GM18520 (cell line): ENCODE measurements around the gene KMT2B.
"Not testable (repeated sequence)": the region's sequence is repeated elsewhere in the genome, so short reads cannot be mapped to it uniquely, and the experiment has no call there.

Experiments used
- ATAC-seq: cut with Tn5 transposase; IDR thresholded peaks from one replicate; pipeline ENCODE4 v1.9.1; 2021; ENCODE audit not compliant: unreplicated experiment

Gene KMT2B

DNA sequence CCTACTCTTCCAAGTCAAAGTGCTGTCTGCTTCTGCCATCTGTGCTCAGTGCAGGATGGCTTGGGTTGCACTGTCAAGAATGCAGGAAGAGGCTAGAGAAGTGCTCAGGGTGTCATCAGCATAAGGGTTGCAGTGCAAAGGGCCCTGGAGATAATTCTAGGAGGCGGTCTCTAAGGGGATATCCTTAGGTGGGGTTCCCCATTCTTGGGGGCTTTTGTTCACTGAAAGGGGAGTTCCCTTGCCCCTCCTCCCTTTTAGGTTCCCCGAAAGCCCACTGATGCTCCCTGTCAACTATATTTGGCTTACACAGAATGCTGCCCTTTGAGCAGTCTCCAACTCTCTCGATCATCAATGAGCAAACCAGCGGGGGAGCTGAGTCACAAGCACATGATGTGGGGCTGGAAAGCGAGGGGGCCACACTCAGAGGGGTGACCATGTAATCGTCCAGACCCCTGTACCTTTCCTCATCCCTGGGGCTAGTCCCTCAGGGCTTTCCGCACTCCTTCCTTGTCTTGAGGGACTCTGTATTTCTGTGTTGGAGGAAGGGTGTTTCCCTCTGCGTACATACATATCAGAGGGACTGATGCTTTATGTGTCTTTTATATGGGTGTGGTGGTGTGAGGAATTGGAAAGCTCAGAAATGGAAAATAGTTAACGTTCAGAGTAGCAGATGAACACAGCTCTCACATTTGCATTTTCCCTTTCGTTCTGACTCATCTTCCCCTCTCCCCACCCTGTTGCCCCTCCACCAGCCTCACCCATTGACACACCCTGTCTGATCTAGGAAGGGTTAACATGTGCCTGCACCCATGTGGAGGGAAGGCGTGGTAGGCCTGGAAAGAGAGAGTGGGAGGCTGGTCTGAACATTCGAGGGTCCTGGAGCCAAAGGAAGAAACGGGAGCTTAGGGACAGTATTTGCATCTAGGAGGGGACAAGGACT is 6.7 kb upstream of the KMT2B start:
- ATAC-seq: peak; percentile 23

DNA sequence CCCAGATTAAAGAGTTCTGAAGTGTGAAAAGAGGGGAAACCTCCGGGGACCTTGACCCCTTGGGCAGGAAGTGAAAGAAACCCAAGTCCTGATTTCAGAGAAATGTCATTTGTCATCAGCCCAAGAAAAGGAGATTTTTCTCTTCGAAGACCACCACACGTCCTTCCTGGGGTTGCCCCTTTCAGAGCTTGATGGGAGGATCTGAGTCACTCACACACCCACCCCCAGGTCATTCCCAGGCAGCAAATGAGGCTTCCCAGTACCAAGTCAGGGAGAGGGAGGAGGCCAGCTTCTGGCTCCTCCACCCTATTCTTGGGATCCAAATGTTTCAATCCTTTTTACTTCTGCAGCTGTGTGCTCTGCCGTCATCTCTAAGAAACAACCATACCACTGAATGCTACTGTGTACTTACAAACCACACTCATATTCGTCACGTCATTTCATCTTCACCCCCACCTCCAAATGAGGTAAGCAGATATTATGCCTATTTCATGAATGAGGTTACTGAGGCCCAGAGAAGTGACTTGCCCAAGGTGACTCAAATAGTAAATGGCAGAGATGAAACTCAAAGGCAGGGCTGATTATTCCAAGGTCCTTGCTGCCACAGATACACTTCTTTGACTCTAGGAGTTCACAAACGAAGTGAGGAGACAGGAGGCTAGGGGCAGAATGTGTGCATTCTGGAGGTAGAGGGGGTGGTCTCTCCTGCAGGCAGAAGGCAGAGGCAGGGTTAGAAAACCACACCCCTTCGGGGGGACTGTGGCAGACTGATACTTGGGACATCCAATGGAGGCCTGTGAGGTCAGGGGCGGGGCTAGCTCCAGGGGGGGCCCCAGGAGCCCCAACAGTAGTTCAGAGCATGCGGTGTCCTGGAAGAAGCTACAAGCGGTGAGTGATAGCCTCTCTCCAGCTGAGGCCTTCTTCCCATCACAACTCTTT is 5.0 kb upstream of the KMT2B start:
- ATAC-seq: no peak

DNA sequence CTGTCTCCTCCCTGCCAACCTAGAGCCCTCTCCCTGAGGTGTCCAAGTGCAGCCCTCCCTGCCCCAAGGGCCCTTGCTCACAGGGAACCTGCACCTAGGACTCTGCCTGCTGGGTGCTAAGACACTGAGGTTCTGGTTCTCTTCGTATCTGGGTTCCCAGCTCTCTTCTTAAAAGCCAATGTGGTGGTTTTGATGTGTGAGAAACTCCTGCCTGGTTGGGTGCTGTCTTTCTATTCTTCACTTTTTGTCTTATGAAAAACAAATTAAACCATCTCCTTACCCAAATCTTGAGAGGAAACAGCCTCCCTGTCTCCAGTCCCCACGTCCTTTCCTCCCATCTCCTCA is 4.3 kb upstream of the KMT2B start:
- ATAC-seq: no peak

DNA sequence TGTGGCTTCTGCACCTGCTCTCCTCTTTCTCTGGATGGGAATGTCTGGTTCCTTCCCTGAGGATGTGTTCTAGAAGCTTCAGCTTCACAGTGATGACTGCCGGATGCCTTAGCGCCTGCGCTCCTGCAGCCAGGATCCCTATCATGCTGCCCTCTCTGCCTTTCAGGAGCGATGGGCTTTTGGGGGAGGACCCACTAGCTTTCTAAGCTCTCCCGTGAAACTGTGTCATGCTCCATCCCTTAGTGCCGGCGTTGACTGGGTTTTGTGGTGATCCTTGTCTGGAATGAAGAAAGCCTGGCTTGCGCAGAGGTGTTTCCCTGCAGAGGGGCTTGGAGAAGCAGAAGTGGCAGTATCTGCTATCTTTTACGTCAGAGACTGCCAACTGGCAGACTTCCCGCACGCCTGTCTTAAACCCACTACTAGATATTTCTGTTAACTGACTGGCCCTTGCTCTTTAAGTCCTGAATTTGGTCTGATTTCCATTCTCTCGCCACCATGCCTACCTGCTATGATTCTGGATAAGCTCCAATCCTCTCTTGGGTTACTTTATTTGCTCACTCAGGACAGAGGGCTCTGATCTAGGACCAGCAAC is 3.8 kb upstream of the KMT2B start:
- ATAC-seq: no peak

DNA sequence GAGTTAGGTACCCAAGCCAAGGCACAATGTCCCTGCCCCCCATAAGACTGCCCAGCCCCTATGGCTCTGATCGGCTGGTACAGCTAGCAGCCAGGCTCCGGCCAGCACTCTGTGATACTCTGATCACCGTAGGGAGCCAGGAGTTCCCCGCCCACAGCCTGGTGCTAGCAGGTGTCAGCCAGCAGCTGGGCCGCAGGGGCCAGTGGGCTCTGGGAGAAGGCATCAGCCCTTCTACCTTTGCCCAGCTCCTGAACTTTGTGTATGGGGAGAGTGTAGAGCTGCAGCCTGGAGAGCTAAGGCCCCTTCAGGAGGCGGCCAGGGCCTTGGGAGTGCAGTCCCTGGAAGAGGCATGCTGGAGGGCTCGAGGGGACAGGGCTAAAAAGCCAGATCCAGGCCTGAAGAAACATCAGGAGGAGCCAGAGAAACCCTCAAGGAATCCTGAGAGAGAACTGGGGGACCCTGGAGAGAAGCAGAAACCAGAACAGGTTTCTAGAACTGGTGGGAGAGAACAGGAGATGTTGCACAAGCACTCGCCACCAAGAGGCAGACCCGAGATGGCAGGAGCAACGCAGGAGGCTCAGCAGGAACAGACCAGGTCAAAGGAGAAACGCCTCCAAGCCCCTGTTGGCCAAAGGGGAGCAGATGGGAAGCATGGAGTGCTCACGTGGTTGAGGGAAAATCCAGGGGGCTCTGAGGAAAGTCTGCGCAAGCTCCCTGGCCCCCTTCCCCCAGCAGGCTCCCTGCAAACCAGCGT is 3.0 kb upstream of the KMT2B start:
- no peak for ATAC-seq

DNA sequence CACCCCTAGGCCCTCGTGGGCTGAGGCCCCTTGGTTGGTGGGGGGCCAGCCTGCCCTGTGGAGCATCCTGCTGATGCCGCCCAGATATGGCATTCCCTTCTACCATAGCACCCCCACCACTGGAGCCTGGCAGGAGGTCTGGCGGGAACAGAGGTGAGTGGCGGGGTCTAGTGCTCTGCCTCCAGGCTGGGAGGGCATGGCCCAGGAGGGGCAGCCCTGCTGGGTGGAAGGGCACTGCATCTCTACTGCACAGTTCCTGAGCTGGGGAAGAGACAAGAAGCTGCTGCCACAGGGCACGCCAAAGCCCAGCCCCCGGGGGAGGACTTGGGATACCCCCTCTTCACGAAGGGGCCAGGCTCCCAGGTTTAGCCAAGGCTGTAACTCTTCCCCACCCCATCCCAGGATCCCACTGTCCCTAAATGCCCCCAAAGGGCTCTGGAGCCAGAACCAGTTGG is 2.4 kb upstream of the KMT2B start:
- ATAC-seq: no peak

DNA sequence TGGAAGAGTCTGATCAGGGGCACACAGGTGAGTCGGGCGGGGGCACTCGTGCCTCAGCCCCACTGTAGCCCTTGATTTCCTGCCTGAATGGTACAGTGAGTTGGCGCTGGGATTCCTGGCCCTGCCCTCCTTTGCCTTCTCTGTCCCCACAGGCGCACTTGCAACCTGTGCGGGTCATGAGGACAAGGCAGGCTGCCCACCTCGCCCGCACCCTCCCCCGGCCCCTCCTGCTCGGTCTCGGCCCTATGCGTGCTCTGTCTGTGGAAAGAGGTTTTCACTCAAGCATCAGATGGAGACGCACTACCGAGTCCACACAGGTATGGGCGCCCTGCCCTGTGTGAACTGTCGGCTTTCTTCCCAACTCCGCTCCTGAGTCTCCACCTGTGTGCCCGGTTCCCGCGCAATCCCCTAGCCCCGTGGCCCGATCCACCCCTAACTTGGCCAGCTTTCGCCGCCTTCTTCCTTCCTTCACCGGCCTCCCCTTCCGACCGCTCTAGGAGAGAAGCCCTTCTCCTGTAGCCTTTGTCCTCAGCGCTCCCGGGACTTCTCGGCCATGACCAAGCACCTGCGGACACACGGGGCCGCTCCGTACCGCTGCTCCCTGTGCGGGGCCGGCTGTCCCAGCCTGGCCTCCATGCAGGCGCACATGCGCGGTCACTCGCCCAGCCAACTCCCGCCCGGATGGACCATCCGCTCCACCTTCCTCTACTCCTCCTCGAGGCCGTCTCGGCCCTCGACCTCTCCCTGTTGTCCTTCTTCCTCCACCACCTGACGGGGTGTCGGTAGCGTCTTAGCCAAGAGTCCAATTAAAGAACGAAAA is 1.6 kb upstream of the KMT2B start:
- no peak for ATAC-seq

DNA sequence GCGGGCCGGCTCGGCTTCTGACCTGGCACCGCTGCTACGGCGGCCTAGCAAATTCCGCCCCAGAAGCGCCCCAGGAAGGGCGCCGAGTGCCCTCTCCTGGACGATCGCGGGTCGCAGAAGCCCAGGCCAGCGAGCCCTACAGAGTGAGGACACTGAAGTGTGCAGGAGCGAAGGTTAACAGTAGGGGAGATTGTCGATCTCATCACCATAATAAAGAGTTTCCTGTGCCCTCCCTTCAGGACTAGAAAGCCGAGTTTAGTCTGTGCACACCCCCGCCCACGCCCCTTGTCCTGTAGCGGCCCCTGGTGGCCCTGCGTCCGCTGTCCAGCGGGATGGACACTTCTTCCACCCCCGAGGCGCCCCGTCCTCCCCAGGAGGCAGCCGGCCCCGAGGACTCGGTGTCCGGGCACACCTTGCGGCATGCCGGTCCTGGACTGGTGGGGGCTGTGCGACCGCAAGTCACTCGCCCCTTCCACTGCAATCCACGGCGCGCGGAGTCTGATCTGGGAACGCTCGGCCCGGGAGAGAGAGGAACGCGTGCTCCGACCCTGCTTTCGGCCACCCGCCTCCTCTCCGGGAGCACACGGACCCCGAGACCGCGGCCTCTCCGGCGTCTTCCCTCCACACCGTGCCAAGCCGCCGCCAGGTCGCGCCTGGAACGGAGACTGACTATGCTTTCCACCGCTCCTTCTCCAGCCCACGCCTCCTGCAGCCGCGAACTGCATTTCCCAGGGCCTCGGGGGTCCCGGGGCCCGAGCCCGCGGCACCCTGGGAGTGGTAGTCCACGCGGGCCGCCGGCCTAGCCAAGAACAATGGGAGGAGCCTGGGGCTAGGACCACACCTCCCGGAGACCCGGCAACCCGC is 770 bp upstream of the KMT2B start:
- peak; percentile 42 for ATAC-seq

DNA sequence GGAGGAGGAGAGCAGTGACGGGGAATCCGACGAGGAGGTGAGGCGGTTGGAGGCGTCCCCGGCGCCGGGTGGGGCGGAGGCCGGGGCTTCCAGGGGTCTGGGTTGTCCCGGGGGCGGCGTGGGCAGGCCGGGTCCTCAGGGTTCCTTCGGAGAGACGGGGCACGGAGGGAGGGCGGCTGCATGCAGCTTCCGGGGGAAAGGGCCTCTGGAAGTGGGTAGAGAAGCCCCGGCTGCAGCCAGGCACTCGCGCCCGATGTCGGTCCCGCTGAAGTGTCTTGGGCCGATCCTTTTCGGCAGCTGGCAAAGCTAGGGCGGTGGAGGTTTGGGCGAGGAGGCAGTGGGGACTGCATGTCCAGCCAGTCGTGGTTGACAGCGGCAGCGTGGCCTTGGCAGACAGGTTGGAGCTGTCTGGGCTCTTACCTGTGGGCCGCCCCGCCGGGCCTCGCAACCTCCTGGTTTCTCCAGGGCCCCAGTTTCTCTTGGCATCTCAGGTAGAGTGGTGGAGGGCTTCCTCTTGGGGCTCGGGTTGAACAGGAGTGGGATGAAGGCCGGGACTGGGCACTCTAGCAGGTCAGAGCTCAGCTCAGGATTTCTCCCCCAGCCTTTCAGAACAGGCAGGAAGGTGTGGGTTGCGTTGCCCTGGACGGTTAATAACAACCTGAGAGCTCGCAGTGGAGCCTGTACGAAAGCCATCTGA is 690 bp downstream of the KMT2B start:
- ATAC-seq: no peak

DNA sequence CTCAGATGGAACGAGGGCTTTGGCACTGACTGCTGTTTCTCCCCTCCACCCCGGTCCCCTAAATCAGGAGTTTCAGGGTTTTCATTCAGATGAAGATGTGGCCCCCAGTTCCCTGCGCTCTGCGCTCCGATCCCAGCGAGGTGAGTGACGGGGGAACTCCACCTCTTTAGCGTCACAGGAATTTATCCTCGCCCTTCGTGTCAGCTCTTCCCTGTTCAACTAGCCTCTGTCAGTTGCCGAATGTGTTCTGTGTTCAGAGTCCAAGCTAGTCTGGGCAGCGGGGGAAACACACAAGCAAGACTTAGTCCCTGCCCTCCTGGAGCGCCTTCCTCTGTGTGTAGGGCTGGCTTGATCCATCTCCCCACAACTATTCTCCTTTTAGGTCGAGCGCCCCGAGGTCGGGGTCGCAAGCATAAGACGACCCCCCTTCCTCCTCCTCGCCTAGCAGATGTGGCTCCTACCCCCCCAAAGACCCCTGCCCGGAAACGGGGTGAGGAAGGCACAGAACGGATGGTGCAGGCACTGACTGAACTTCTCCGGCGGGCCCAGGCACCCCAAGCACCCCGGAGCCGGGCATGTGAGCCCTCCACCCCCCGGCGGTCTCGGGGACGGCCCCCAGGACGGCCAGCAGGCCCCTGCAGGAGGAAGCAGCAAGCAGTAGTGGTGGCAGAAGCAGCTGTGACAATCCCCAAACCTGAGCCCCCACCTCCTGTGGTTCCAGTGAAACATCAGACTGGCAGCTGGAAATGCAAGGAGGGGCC is 1.8 kb downstream of the KMT2B start:
- ATAC-seq: no peak

DNA sequence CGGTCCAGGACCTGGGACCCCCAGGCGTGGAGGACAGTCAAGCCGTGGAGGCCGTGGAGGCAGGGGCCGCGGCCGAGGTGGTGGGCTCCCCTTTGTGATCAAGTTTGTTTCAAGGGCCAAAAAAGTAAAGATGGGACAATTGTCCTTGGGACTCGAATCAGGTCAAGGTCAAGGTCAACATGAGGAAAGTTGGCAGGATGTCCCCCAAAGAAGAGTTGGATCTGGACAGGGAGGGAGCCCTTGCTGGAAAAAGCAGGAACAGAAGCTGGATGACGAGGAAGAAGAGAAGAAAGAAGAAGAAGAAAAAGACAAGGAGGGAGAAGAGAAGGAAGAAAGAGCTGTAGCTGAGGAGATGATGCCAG is 2.3 kb downstream of the KMT2B start:
- ATAC-seq: no peak

DNA sequence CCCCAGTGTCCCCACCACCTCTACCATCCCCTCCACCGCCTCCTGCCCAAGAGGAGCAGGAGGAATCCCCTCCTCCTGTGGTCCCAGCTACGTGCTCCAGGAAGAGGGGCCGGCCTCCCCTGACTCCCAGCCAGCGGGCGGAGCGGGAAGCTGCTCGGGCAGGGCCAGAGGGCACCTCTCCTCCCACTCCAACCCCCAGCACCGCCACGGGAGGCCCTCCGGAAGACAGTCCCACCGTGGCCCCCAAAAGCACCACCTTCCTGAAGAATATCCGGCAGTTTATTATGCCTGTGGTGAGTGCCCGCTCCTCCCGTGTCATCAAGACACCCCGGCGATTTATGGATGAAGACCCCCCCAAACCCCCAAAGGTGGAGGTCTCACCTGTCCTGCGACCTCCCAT is 2.8 kb downstream of the KMT2B start:
- no peak for ATAC-seq

DNA sequence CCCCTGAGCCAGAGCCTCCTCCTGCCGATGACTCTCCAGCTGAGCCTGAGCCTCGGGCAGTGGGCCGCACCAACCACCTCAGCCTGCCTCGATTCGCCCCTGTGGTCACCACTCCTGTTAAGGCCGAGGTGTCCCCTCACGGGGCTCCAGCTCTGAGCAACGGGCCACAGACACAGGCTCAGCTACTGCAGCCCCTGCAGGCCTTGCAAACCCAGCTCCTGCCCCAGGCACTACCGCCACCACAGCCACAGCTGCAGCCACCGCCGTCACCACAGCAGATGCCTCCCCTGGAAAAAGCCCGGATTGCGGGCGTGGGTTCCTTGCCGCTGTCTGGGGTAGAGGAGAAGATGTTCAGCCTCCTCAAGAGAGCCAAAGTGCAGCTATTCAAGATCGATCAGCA is 3.6 kb downstream of the KMT2B start:
- ATAC-seq: no peak

DNA sequence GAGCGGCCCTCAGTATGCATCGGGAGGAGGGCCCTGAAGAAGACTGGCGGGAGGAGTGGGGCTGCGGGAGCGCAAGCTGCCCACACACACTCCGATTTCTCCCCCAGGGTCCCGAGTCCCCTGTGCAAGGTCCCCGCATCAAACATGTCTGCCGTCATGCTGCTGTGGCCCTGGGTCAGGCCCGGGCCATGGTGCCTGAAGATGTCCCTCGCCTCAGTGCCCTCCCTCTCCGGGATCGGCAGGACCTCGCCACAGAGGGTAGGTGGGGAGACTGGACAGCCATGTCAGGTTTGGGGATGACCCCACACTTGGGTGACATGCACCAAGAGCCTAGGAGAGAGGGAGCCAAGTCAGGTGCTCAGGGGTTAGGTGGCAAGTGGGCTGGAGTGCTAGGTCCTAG is 4.7 kb downstream of the KMT2B start:
- ATAC-seq: no peak

DNA sequence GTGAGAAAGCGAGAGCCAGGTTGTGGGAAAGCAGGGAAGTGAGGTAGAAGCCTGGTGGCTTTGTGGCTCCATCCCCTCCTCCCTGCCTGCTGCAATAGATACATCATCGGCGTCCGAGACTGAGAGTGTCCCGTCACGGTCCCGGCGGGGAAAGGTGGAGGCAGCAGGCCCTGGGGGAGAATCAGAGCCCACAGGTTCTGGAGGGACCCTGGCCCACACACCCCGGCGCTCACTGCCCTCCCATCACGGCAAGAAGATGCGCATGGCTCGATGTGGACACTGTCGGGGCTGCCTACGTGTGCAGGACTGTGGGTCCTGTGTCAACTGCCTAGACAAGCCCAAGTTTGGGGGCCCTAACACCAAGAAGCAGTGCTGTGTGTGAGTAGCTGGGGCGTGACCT is 5.1 kb downstream of the KMT2B start:
- ATAC-seq: no peak

DNA sequence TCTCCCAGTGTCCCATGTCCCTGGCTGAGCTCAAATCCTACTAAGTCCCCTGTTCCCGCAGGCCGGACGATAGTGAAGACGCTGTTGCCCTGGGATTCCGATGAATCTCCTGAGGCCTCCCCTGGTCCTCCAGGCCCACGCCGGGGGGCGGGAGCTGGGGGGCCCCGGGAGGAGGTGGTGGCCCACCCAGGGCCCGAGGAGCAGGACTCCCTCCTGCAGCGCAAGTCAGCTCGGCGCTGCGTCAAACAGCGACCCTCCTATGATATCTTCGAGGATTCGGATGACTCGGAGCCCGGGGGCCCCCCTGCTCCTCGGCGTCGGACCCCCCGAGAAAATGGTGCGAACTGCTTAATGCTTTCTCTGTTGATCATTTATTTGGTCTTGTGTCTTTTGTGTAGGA is 5.9 kb downstream of the KMT2B start:
- ATAC-seq: no peak

DNA sequence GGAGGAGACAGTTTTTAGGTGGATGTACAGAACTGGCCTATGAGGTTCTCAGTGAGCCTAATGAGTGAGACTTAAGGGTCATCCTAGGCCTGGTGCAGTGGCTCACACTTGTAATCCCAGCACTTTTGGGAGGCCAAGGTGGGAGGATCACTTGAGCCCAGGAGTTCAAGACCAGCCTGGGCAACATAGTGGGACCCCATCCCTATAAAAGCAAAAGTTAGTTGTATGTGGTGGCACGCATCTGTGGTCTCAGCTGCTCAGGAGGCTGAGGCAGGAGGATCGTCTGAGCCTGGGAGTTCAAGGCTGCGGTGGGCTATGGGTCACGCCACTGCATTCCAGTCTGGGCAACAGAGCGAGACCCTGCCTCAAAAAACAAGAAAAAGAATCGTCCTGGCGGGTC is 6.3 kb downstream of the KMT2B start:
- not testable (repeated sequence) for ATAC-seq

DNA sequence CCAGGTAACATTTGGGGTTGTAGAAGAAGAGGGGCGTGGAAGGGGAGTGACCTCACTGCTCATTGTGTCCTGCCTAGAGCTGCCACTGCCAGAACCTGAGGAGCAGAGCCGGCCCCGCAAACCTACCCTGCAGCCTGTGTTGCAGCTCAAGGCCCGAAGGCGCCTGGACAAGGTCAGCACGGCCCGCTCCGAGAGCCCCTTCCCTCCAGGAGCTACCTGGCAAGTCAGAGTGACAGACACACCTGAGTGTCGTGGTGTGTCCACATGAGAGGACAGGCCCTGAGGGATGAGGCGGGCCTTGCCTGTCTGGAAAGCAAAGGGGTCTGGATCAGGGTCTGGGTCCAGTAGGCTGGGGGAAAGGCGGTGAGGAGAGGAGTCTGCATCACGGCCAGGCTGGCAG is 6.8 kb downstream of the KMT2B start:
- no peak for ATAC-seq
